Mucosa of stomach (tissue), 1 donor: ENCODE results near the gene KLK8.

ENCODE experiments used
- H3K27me3 ChIP-seq: one replicate; pipeline ENCODE4 v1.7.0; 2013; ENCODE audit warnings: mild to moderate bottlenecking, low read length; ENCODE audit not compliant: control insufficient read depth, insufficient read depth
- H3K36me3 ChIP-seq: one replicate; pipeline ENCODE4 v1.7.0; 2013; ENCODE audit warnings: low read length; ENCODE audit not compliant: control insufficient read depth, insufficient read depth
- H3K4me1 ChIP-seq: one replicate; pipeline ENCODE4 v1.7.0; 2013; ENCODE audit warnings: mild to moderate bottlenecking, low read length; ENCODE audit not compliant: control insufficient read depth, insufficient read depth
- H3K4me3 ChIP-seq: one replicate; pipeline ENCODE4 v1.7.0; 2013; ENCODE audit warnings: low read length
- H3K9ac ChIP-seq: one replicate; pipeline ENCODE4 v1.7.0; 2013; ENCODE audit warnings: mild to moderate bottlenecking, low read length, moderate library complexity
- H3K9me3 ChIP-seq: one replicate; pipeline ENCODE4 v1.7.0; 2013; ENCODE audit warnings: mild to moderate bottlenecking, low read length, moderate library complexity; ENCODE audit not compliant: control insufficient read depth
- donor health status: Pancreatic carcinoma.

Gene KLK8

GRCh38 chr19:51001515-51001914 lies at the start of gene KLK8:
KLK8 (minus strand) TSS chr19:51001604; CDS start chr19:51001167, 437 bp downstream.
- Histone ChIP-seq H3K4me3 (no peak within 1 kb of the TSS), H3K9ac (no peak within 1 kb of the TSS), H3K9me3 (no peaks in the 10 kb centered on the region), H3K27me3 (peaks cover 29% of the 10 kb centered on the region), H3K36me3 (no peaks in the 10 kb centered on the region), H3K4me1 (peaks cover 6% of the 10 kb centered on the region)

- no peak overlapping the region for H3K9ac ChIP-seq
- peaks cover under 1% of the 10 kb centered on the region for H3K27me3 ChIP-seq
- H3K4me1 ChIP-seq, result no peaks in the 10 kb centered on the region
- H3K36me3 ChIP-seq, result no peaks in the 10 kb centered on the region
- H3K9me3 ChIP-seq, result no peaks in the 10 kb centered on the region
- no peak overlapping the region for H3K4me3 ChIP-seq
These were observed 45.6 kb upstream of the KLK8 start for GRCh38 chr19:51047031-51047335.

- Histone ChIP-seq H3K9ac (no peak overlapping the region), H3K4me3 (no peak overlapping the region), H3K9me3 (no peaks in the 10 kb centered on the region), H3K27me3 (no peaks in the 10 kb centered on the region), H3K4me1 (no peaks in the 10 kb centered on the region), H3K36me3 (no peaks in the 10 kb centered on the region)
These were observed 42.9 kb upstream of the KLK8 start for GRCh38 chr19:51044327-51044726.

- no peak overlapping the region for H3K4me3 ChIP-seq
- no peaks in the 10 kb centered on the region for H3K4me1 ChIP-seq
- no peak overlapping the region for H3K9ac ChIP-seq
- no peaks in the 10 kb centered on the region for H3K27me3 ChIP-seq
- no peaks in the 10 kb centered on the region for H3K9me3 ChIP-seq
- no peaks in the 10 kb centered on the region for H3K36me3 ChIP-seq
These were observed 42.1 kb upstream of the KLK8 start for GRCh38 chr19:51043497-51043896.

GRCh38 chr19:51040151-51040550 lies 38.7 kb upstream of the KLK8 start:
- no peak overlapping the region for H3K4me3 ChIP-seq
- H3K9ac ChIP-seq, result no peak overlapping the region
- no peaks in the 10 kb centered on the region for H3K9me3 ChIP-seq
- H3K36me3 ChIP-seq, result no peaks in the 10 kb centered on the region
- no peaks in the 10 kb centered on the region for H3K27me3 ChIP-seq
- no peaks in the 10 kb centered on the region for H3K4me1 ChIP-seq

- H3K4me3 ChIP-seq, result no peak overlapping the region
- no peak overlapping the region for H3K9ac ChIP-seq
- no peaks in the 10 kb centered on the region for H3K36me3 ChIP-seq
- no peaks in the 10 kb centered on the region for H3K27me3 ChIP-seq
- no peaks in the 10 kb centered on the region for H3K4me1 ChIP-seq
- H3K9me3 ChIP-seq, result no peaks in the 10 kb centered on the region
These were observed 35.1 kb upstream of the KLK8 start for GRCh38 chr19:51036519-51036918.

GRCh38 chr19:51034704-51035103 lies 33.3 kb upstream of the KLK8 start, which contains the start of gene KLK12:
KLK12 (minus strand) TSS chr19:51035002; CDS start chr19:51034621, 381 bp downstream.
- H3K27me3 ChIP-seq, result peaks cover 3% of the 10 kb centered on the region
- no peaks in the 10 kb centered on the region for H3K9me3 ChIP-seq
- no peaks in the 10 kb centered on the region for H3K4me1 ChIP-seq
- H3K36me3 ChIP-seq, result no peaks in the 10 kb centered on the region
- no peak within 1 kb of the TSS for H3K4me3 ChIP-seq
- H3K9ac ChIP-seq, result no peak within 1 kb of the TSS

- no peak overlapping the region for H3K9ac ChIP-seq
- H3K9me3 ChIP-seq, result no peaks in the 10 kb centered on the region
- peaks cover 3% of the 10 kb centered on the region for H3K27me3 ChIP-seq
- H3K36me3 ChIP-seq, result no peaks in the 10 kb centered on the region
- no peak overlapping the region for H3K4me3 ChIP-seq
- H3K4me1 ChIP-seq, result peaks cover 1% of the 10 kb centered on the region
These were observed 30.4 kb upstream of the KLK8 start for GRCh38 chr19:51031880-51032225.

GRCh38 chr19:51031220-51031879 lies 29.9 kb upstream of the KLK8 start:
- Histone ChIP-seq H3K4me1 (peaks cover 6% of the 10 kb centered on the region), H3K9ac (no peak overlapping the region), H3K36me3 (no peaks in the 10 kb centered on the region), H3K27me3 (peaks cover 3% of the 10 kb centered on the region), H3K9me3 (no peaks in the 10 kb centered on the region), H3K4me3 (no peak overlapping the region)

- no peaks in the 10 kb centered on the region for H3K9me3 ChIP-seq
- peaks cover 11% of the 10 kb centered on the region for H3K4me1 ChIP-seq
- no peak overlapping the region for H3K9ac ChIP-seq
- peaks cover 3% of the 10 kb centered on the region for H3K27me3 ChIP-seq
- H3K36me3 ChIP-seq, result no peaks in the 10 kb centered on the region
- H3K4me3 ChIP-seq, result no peak overlapping the region
These were observed 29.2 kb upstream of the KLK8 start for GRCh38 chr19:51030631-51031030.

GRCh38 chr19:51029718-51030117 lies 28.3 kb upstream of the KLK8 start:
- Histone ChIP-seq H3K9me3 (no peaks in the 10 kb centered on the region), H3K4me3 (no peak overlapping the region), H3K9ac (no peak overlapping the region), H3K36me3 (no peaks in the 10 kb centered on the region), H3K27me3 (peaks cover 3% of the 10 kb centered on the region), H3K4me1 (peaks cover 15% of the 10 kb centered on the region)

- no peaks in the 10 kb centered on the region for H3K9me3 ChIP-seq
- peaks cover 3% of the 10 kb centered on the region for H3K27me3 ChIP-seq
- H3K36me3 ChIP-seq, result no peaks in the 10 kb centered on the region
- H3K4me3 ChIP-seq, result no peak overlapping the region
- H3K9ac ChIP-seq, result no peak overlapping the region
- peaks cover 15% of the 10 kb centered on the region for H3K4me1 ChIP-seq
These were observed 26.5 kb upstream of the KLK8 start for GRCh38 chr19:51027873-51028272.
